GM23338 (cell line): ENCODE measurements around the gene ANKRD6. TPM values are rescaled to one million over a fixed set of nuclear protein-coding genes. Genes with fewer than 3 reads are reported as not detected.

Experiments
- ATAC-seq: fragments of 200-7000 bp; cut with Tn5 transposase; 3 replicates; pipeline ENCODE4 v1.9.1; 2020
- DNase-seq: peaks from one replicate; pipeline ENCODE4 v3.0.0-alpha.2; 2015; ENCODE audit warnings: low spot score
- H2AFZ ChIP-seq: fragments of 200-600 bp; sonication (generic); 2 replicates; pipeline ENCODE4 v1.8.0; 2016; ENCODE audit warnings: antibody characterized with exemption, mild to moderate bottlenecking, moderate library complexity
- H3F3A ChIP-seq: fragments of 200-600 bp; sonication (generic); replicated peaks from 2 replicates; pipeline ENCODE4 v1.8.0; 2017; ENCODE audit warnings: antibody characterized with exemption, mixed run types, low read depth
- H3K27ac ChIP-seq: fragments of 200-600 bp; sonication (generic); 2 replicates; pipeline ENCODE4 v1.6.1; 2016; ENCODE audit warnings: low read depth
- H3K27me3 ChIP-seq: fragments of 200-600 bp; sonication (generic); 2 replicates; pipeline ENCODE4 v1.8.0; 2016; ENCODE audit warnings: mild to moderate bottlenecking, mixed run types, moderate library complexity; ENCODE audit not compliant: insufficient read depth
- H3K36me3 ChIP-seq: fragments of 200-600 bp; sonication (generic); 2 replicates; pipeline ENCODE4 v1.8.0; 2016; ENCODE audit warnings: mild to moderate bottlenecking; ENCODE audit not compliant: insufficient read depth
- H3K4me1 ChIP-seq: fragments of 200-600 bp; sonication (generic); 2 replicates; pipeline ENCODE4 v1.8.0; 2016; ENCODE audit warnings: mild to moderate bottlenecking, moderate library complexity; ENCODE audit not compliant: insufficient read depth
- H3K4me2 ChIP-seq: fragments of 200-600 bp; sonication (generic); 2 replicates; pipeline ENCODE4 v1.7.1; 2017; ENCODE audit warnings: mixed run types
- H3K4me3 ChIP-seq: fragments of 200-600 bp; sonication (generic); 2 replicates; pipeline ENCODE4 v1.6.1; 2016; ENCODE audit warnings: mixed run types
- H3K79me2 ChIP-seq: fragments of 200-600 bp; sonication (generic); replicated peaks from 2 replicates; pipeline ENCODE4 v1.8.0; 2017; ENCODE audit warnings: mild to moderate bottlenecking; ENCODE audit not compliant: insufficient read depth
- H3K9me2 ChIP-seq: fragments of 200-600 bp; sonication (generic); 2 replicates; pipeline ENCODE4 v1.8.0; 2017; ENCODE audit not compliant: insufficient read depth
- H4K20me1 ChIP-seq: fragments of 200-600 bp; sonication (generic); replicated peaks from 2 replicates; pipeline ENCODE4 v1.8.0; 2017; ENCODE audit warnings: mild to moderate bottlenecking; ENCODE audit not compliant: insufficient read depth
- H3K27ac Mint-ChIP-seq: 2 replicates; pipeline ENCODE4 v1.8.0; 2020; ENCODE audit warnings: inconsistent platforms, mild to moderate bottlenecking, moderate library complexity, mixed read lengths
- H3K27me3 Mint-ChIP-seq: 3 replicates; pipeline ENCODE4 v1.8.0; 2022; ENCODE audit warnings: low read depth, mild to moderate bottlenecking, moderate library complexity, mixed read lengths, inconsistent platforms; ENCODE audit not compliant: insufficient read depth, poor library complexity
- H3K36me3 Mint-ChIP-seq: 3 replicates; pipeline ENCODE4 v1.8.0; 2021; ENCODE audit warnings: low read depth, mild to moderate bottlenecking, inconsistent platforms, moderate library complexity, mixed read lengths
- H3K4me1 Mint-ChIP-seq: 3 replicates; pipeline ENCODE4 v1.8.0; 2020; ENCODE audit warnings: mild to moderate bottlenecking, inconsistent platforms, mixed read lengths
- H3K4me3 Mint-ChIP-seq: 3 replicates; pipeline ENCODE4 v1.8.0; 2021; ENCODE audit warnings: moderate library complexity, mild to moderate bottlenecking, inconsistent platforms, mixed read lengths
- H3K9me3 Mint-ChIP-seq: 3 replicates; pipeline ENCODE4 v1.8.0; 2020; ENCODE audit warnings: moderate library complexity, mild to moderate bottlenecking, inconsistent platforms, mixed read lengths
- CREB1 ChIP-seq: fragments of 250-450 bp; sonication (Bioruptor Pico); IDR thresholded peaks from 2 replicates; pipeline ENCODE4 v1.5.0; 2020; ENCODE audit warnings: low read depth, mild to moderate bottlenecking, moderate library complexity
- EZH2phosphoT487 ChIP-seq: fragments of 200-600 bp; sonication (generic); IDR thresholded peaks from one replicate; pipeline ENCODE4 v1.8.1; 2018; ENCODE audit warnings: antibody characterized with exemption; ENCODE audit not compliant: unreplicated experiment
- JUNB ChIP-seq: IDR thresholded peaks from one replicate; pipeline ENCODE4 v1.6.1; 2016; ENCODE audit warnings: antibody characterized with exemption; ENCODE audit not compliant: unreplicated experiment
- NANOG ChIP-seq: IDR thresholded peaks from 2 replicates; pipeline ENCODE4 v1.6.1; 2016; ENCODE audit warnings: antibody characterized with exemption, borderline replicate concordance
- POLR2AphosphoS5 ChIP-seq: IDR thresholded peaks from 2 replicates; pipeline ENCODE4 v1.6.1; 2016; ENCODE audit warnings: antibody characterized with exemption, low read depth
- REST ChIP-seq: IDR thresholded peaks from one replicate; pipeline ENCODE4 v1.6.1; 2018; ENCODE audit warnings: antibody characterized with exemption; ENCODE audit not compliant: unreplicated experiment
- STAT1 ChIP-seq: IDR thresholded peaks from one replicate; pipeline ENCODE4 v1.6.1; 2016; ENCODE audit warnings: antibody characterized with exemption; ENCODE audit not compliant: unreplicated experiment
- polyA plus RNA-seq: library from polyadenylated mRNA; unstranded; fragments of >200 nt; fragmentation: Nextera tagmentation; extraction: Ambion mirVana; gene quantifications from 2 replicates; pipeline ENCODE4 v1.2.1, GENCODE V29; 2016
- total RNA-seq: library from RNA; depleted of rRNA; stranded (reverse); fragments of >200 nt; shearing (Covaris generic); gene quantifications from 2 replicates; pipeline ENCODE4 v1.2.3, GENCODE V29; 2014

ANKRD6 gene
- total and polyA plus RNA-seq, 2 experiments from 2014 or later = 3.2 to 9.2 TPM

- Mint-ChIP-seq H3K27ac (no peak overlapping the region), H3K4me3 (no peak overlapping the region)
- no peaks in the 10 kb centered on the region for H4K20me1 ChIP-seq
These were observed 142.1 kb downstream of the ANKRD6 start for GRCh38 chr6:89574910-89575561.

GRCh38 chr6:89575562-89575960, 142.6 kb downstream of the ANKRD6 start:
- Mint-ChIP-seq H3K9me3 (no peaks in the 10 kb centered on the region; the same call in 2 of the 3 replicates), H3K4me1 (peaks cover 5% of the 10 kb centered on the region; the same call in 2 of the 3 replicates), H3K4me3 (no peak overlapping the region), H3K27ac (no peak overlapping the region), H3K27me3 (no peaks in the 10 kb centered on the region), H3K36me3 (no peaks in the 10 kb centered on the region)
- ATAC-seq (no peak), DNase-seq (no peak)
- Histone ChIP-seq H3K27ac (no peak overlapping the region), H3K4me3 (no peak overlapping the region), H4K20me1 (no peaks in the 10 kb centered on the region), H3K4me2 (no peak overlapping the region), H2AFZ (no peak overlapping the region), H3K27me3 (no peaks in the 10 kb centered on the region), H3K36me3 (no peaks in the 10 kb centered on the region), H3F3A (no peaks in the 10 kb centered on the region), H3K9me2 (0 out of 2 replicates have a peak, but pooled peaks cover 3% of the 10 kb centered on the region), H3K4me1 (no peaks in the 10 kb centered on the region), H3K79me2 (no peaks in the 10 kb centered on the region)
- TF ChIP-seq POLR2AphosphoS5 (no peak), STAT1 (no peak)

More at GRCh38 chr6:89574910-89575561, 142.1 kb downstream of the ANKRD6 start:
- DNase-seq = no peak
- Mint-ChIP-seq H3K27me3 (no peaks in the 10 kb centered on the region), H3K9me3 (no peaks in the 10 kb centered on the region; the same call in 2 of the 3 replicates), H3K4me1 (peaks cover 4% of the 10 kb centered on the region; the same call in 2 of the 3 replicates), H3K36me3 (no peaks in the 10 kb centered on the region)
- Histone ChIP-seq H3K79me2 (no peaks in the 10 kb centered on the region), H3K4me2 (no peak overlapping the region), H3K4me3 (no peak overlapping the region), H3K36me3 (no peaks in the 10 kb centered on the region), H3F3A (no peaks in the 10 kb centered on the region), H2AFZ (no peak overlapping the region), H3K9me2 (0 out of 2 replicates have a peak, but pooled peaks cover 3% of the 10 kb centered on the region), H3K4me1 (no peaks in the 10 kb centered on the region), H3K27ac (no peak overlapping the region), H3K27me3 (no peaks in the 10 kb centered on the region)
- TF ChIP-seq EZH2phosphoT487 (no peak), CREB1 (no peak), POLR2AphosphoS5 (no peak), JUNB (no peak), NANOG (no peak), STAT1 (no peak), REST (no peak)
- ATAC-seq = no peak
